SIG-M5 (cell line): Measurements from ENCODE around the gene SUGCT.

Experiments used
- DNase-seq: peaks from one replicate; lab custom pipeline; 2025; lab: John Stamatoyannopoulos, UW

The SUGCT gene

GRCh38 chr7:40873248-40873647, 738.4 kb downstream of the SUGCT start:
- DNase-seq, result no peak

GRCh38 chr7:40874756-40875155, 740.0 kb downstream of the SUGCT start:
- no peak for DNase-seq

- no peak for DNase-seq
Observed at GRCh38 chr7:40876601-40877000, 741.8 kb downstream of the SUGCT start.

GRCh38 chr7:40879941-40880543, 745.2 kb downstream of the SUGCT start:
- no peak for DNase-seq

- no peak for DNase-seq
Observed at GRCh38 chr7:40880581-40880980, 745.8 kb downstream of the SUGCT start.

- DNase-seq, result no peak
Observed at GRCh38 chr7:40881405-40881926, 746.7 kb downstream of the SUGCT start.

GRCh38 chr7:40882071-40882658, 747.4 kb downstream of the SUGCT start:
- DNase-seq, result no peak

GRCh38 chr7:40883826-40884225, 749.0 kb downstream of the SUGCT start:
- no peak for DNase-seq

GRCh38 chr7:40884241-40884640, 749.4 kb downstream of the SUGCT start:
- no peak for DNase-seq

- no peak for DNase-seq
Observed at GRCh38 chr7:40885503-40885902, 750.7 kb downstream of the SUGCT start.

GRCh38 chr7:40887099-40887498, 752.3 kb downstream of the SUGCT start:
- no peak for DNase-seq

GRCh38 chr7:40888499-40888898, 753.7 kb downstream of the SUGCT start:
- DNase-seq, result no peak

GRCh38 chr7:40889099-40889498, 754.3 kb downstream of the SUGCT start:
- DNase-seq, result no peak

GRCh38 chr7:40889539-40889938, 754.7 kb downstream of the SUGCT start:
- DNase-seq, result no peak

GRCh38 chr7:40890088-40890692, 755.4 kb downstream of the SUGCT start:
- no peak for DNase-seq

- DNase-seq, result no peak
Observed at GRCh38 chr7:40891232-40891631, 756.4 kb downstream of the SUGCT start.

- no peak for DNase-seq
Observed at GRCh38 chr7:40899151-40899550, 764.3 kb downstream of the SUGCT start.

GRCh38 chr7:40899636-40900507, 765.1 kb downstream of the SUGCT start:
- no peak for DNase-seq

- no peak for DNase-seq
Observed at GRCh38 chr7:40903872-40904271, 769.1 kb downstream of the SUGCT start.

GRCh38 chr7:40907286-40907685, 772.5 kb downstream of the SUGCT start:
- DNase-seq, result no peak

GRCh38 chr7:40909346-40909980, 774.7 kb downstream of the SUGCT start:
- DNase-seq, result no peak
